GM13976 (cell line): Measurements from ENCODE around the gene MAPK10.

ENCODE experiments used
- DNase-seq: peaks from one replicate; pipeline ENCODE4 v3.0.0; 2012; ENCODE audit warnings: low spot score
- CTCF ChIP-seq: IDR thresholded peaks from 2 replicates; pipeline ENCODE4 v1.5.1; 2012; ENCODE audit warnings: borderline replicate concordance, mild to moderate bottlenecking; ENCODE audit not compliant: insufficient read depth; ENCODE audit errors: extremely low read depth, missing control alignments, control extremely low read depth
- in situ Hi-C: fragments of 300-500 bp; cut with MboI; formaldehyde crosslinking; loops from one replicate; pipeline ENCODE4 v1.12.0; 2022; ENCODE audit warnings: low sequenced_read_pairs, mixed read lengths, inconsistent platforms; ENCODE audit not compliant: unreplicated experiment

The MAPK10 gene

GRCh38 chr4:86389664-86390063 is 29.8 kb upstream of the MAPK10 start:
- no peak for TF ChIP-seq CTCF
- no peak for DNase-seq
- in situ Hi-C loops: no loop called here

- no peak for DNase-seq
- no peak for TF ChIP-seq CTCF
- in situ Hi-C loops: no loop called here
Observed at GRCh38 chr4:86388252-86388651, 28.4 kb upstream of the MAPK10 start.

DNA sequence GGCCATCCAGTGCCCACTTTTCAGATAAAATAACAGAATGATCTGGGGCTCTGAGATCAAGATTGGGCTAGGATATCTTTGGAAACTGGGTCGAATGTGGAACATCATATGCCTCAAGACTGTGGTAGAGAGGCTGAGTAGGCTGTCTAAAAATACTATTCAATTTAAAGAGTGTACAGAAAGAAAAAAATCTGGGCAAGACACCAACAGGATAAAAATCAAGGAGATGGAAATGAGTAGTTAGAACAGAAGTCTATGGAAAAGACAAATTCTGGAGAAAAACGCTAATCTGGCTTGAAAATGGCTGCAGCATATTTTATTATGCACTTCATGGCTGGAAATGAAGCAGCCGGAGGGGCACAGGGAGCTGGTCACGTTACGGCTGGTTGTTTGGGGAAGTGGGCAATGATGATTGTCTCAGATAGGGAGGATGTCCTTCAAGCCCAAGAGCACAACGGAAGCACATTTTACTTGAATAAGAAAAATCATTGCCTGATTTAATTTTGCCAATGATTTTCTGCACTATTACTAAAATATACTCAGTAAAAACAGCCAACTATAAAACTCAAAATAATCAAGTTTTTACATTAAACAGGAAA is 27.1 kb upstream of the MAPK10 start:
- no peak for TF ChIP-seq CTCF
- no peak for DNase-seq
- in situ Hi-C loops: no loop called here

DNA sequence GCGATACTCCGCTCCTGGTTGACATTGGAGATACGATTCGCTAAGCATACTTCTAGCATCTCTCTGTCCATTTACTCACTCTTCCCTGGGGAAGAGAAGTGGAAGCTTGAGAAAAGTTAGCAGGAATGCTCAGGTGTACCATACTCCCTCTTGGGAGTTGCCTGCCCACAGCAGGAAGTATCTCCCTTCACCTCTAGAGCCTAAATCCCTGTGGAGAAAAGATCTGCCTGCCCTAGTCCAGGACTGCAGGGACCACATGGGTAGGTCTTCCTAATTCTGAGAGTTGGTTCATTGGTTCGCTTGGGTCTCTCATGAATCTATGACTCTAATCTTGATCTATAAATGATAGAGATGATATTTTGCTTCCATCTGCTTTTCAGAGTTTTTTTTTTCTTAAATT is 26.3 kb upstream of the MAPK10 start:
- no peak for TF ChIP-seq CTCF
- in situ Hi-C loops: no loop called here
- no peak for DNase-seq

- TF ChIP-seq CTCF: no peak
- in situ Hi-C loops: no loop called here
Observed at GRCh38 chr4:86381431-86381830, 21.6 kb upstream of the MAPK10 start.

DNA sequence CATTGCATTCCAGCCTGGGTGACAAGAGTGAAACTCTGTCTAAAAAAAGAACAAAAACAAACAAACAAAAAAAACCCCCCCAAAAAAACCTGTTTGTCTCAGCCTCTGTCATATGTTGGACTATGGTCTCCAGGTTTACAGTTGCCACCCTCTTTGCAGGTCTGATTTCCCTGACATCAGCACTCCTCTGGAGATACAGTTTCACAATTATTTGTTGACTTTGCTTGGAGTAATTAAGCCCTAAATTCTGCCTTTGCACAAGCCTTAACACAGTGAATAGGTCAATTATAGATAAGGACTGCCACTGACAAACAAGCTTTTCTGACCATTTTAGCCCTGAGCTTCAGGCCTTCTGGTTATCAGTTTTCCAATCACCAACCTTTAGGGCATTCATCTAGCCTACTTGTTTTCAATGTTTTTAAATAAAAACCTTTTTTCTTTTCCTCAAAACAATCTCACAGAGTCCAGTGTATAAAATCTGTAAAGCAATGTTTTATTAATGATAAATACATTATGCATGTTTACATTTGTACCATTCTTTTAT is 20.4 kb upstream of the MAPK10 start:
- TF ChIP-seq CTCF: no peak
- in situ Hi-C loops: no loop called here
- DNase-seq: no peak

More at GRCh38 chr4:86381431-86381830, 21.6 kb upstream of the MAPK10 start:
- DNase-seq: no peak
